GM23338 (cell line): ENCODE data around the gene TMEM255B. TPM values are rescaled to one million over a fixed set of nuclear protein-coding genes. Genes with fewer than 3 reads are reported as not detected.

Experiments used
- ATAC-seq: fragments of 200-7000 bp; cut with Tn5 transposase; 3 replicates; pipeline ENCODE4 v1.9.1; 2020
- DNase-seq: peaks from one replicate; pipeline ENCODE4 v3.0.0-alpha.2; 2015; ENCODE audit warnings: low spot score
- H2AFZ ChIP-seq: fragments of 200-600 bp; sonication (generic); 2 replicates; pipeline ENCODE4 v1.8.0; 2016; ENCODE audit warnings: antibody characterized with exemption, mild to moderate bottlenecking, moderate library complexity
- H3F3A ChIP-seq: fragments of 200-600 bp; sonication (generic); replicated peaks from 2 replicates; pipeline ENCODE4 v1.8.0; 2017; ENCODE audit warnings: antibody characterized with exemption, mixed run types, low read depth
- H3K27ac ChIP-seq: fragments of 200-600 bp; sonication (generic); 2 replicates; pipeline ENCODE4 v1.6.1; 2016; ENCODE audit warnings: low read depth
- H3K27me3 ChIP-seq: fragments of 200-600 bp; sonication (generic); 2 replicates; pipeline ENCODE4 v1.8.0; 2016; ENCODE audit warnings: mild to moderate bottlenecking, mixed run types, moderate library complexity; ENCODE audit not compliant: insufficient read depth
- H3K36me3 ChIP-seq: fragments of 200-600 bp; sonication (generic); 2 replicates; pipeline ENCODE4 v1.8.0; 2016; ENCODE audit warnings: mild to moderate bottlenecking; ENCODE audit not compliant: insufficient read depth
- H3K4me1 ChIP-seq: fragments of 200-600 bp; sonication (generic); 2 replicates; pipeline ENCODE4 v1.8.0; 2016; ENCODE audit warnings: mild to moderate bottlenecking, moderate library complexity; ENCODE audit not compliant: insufficient read depth
- H3K4me2 ChIP-seq: fragments of 200-600 bp; sonication (generic); 2 replicates; pipeline ENCODE4 v1.7.1; 2017; ENCODE audit warnings: mixed run types
- H3K4me3 ChIP-seq: fragments of 200-600 bp; sonication (generic); 2 replicates; pipeline ENCODE4 v1.6.1; 2016; ENCODE audit warnings: mixed run types
- H3K79me2 ChIP-seq: fragments of 200-600 bp; sonication (generic); replicated peaks from 2 replicates; pipeline ENCODE4 v1.8.0; 2017; ENCODE audit warnings: mild to moderate bottlenecking; ENCODE audit not compliant: insufficient read depth
- H3K9me2 ChIP-seq: fragments of 200-600 bp; sonication (generic); 2 replicates; pipeline ENCODE4 v1.8.0; 2017; ENCODE audit not compliant: insufficient read depth
- H4K20me1 ChIP-seq: fragments of 200-600 bp; sonication (generic); replicated peaks from 2 replicates; pipeline ENCODE4 v1.8.0; 2017; ENCODE audit warnings: mild to moderate bottlenecking; ENCODE audit not compliant: insufficient read depth
- H3K27ac Mint-ChIP-seq: 2 replicates; pipeline ENCODE4 v1.8.0; 2020; ENCODE audit warnings: inconsistent platforms, mild to moderate bottlenecking, moderate library complexity, mixed read lengths
- H3K27me3 Mint-ChIP-seq: 3 replicates; pipeline ENCODE4 v1.8.0; 2022; ENCODE audit warnings: low read depth, mild to moderate bottlenecking, moderate library complexity, mixed read lengths, inconsistent platforms; ENCODE audit not compliant: insufficient read depth, poor library complexity
- H3K36me3 Mint-ChIP-seq: 3 replicates; pipeline ENCODE4 v1.8.0; 2021; ENCODE audit warnings: low read depth, mild to moderate bottlenecking, inconsistent platforms, moderate library complexity, mixed read lengths
- H3K4me1 Mint-ChIP-seq: 3 replicates; pipeline ENCODE4 v1.8.0; 2020; ENCODE audit warnings: mild to moderate bottlenecking, inconsistent platforms, mixed read lengths
- H3K4me3 Mint-ChIP-seq: 3 replicates; pipeline ENCODE4 v1.8.0; 2021; ENCODE audit warnings: moderate library complexity, mild to moderate bottlenecking, inconsistent platforms, mixed read lengths
- H3K9me3 Mint-ChIP-seq: 3 replicates; pipeline ENCODE4 v1.8.0; 2020; ENCODE audit warnings: moderate library complexity, mild to moderate bottlenecking, inconsistent platforms, mixed read lengths
- ETS1 ChIP-seq: IDR thresholded peaks from 2 replicates; pipeline ENCODE4 v1.6.1; 2016; ENCODE audit warnings: antibody characterized with exemption
- EZH2 ChIP-seq: fragments of 200-600 bp; sonication (generic); IDR thresholded peaks from one replicate; pipeline ENCODE4 v1.8.0; 2017; ENCODE audit warnings: antibody characterized with exemption, mild to moderate bottlenecking, low read depth; ENCODE audit not compliant: unreplicated experiment
- EZH2phosphoT487 ChIP-seq: fragments of 200-600 bp; sonication (generic); IDR thresholded peaks from one replicate; pipeline ENCODE4 v1.8.1; 2018; ENCODE audit warnings: antibody characterized with exemption; ENCODE audit not compliant: unreplicated experiment
- JUNB ChIP-seq: IDR thresholded peaks from one replicate; pipeline ENCODE4 v1.6.1; 2016; ENCODE audit warnings: antibody characterized with exemption; ENCODE audit not compliant: unreplicated experiment
- NANOG ChIP-seq: IDR thresholded peaks from 2 replicates; pipeline ENCODE4 v1.6.1; 2016; ENCODE audit warnings: antibody characterized with exemption, borderline replicate concordance
- POLR2AphosphoS5 ChIP-seq: IDR thresholded peaks from 2 replicates; pipeline ENCODE4 v1.6.1; 2016; ENCODE audit warnings: antibody characterized with exemption, low read depth
- REST ChIP-seq: IDR thresholded peaks from one replicate; pipeline ENCODE4 v1.6.1; 2018; ENCODE audit warnings: antibody characterized with exemption; ENCODE audit not compliant: unreplicated experiment
- STAT1 ChIP-seq: IDR thresholded peaks from one replicate; pipeline ENCODE4 v1.6.1; 2016; ENCODE audit warnings: antibody characterized with exemption; ENCODE audit not compliant: unreplicated experiment
- ZNF331 ChIP-seq: fragments of 250-450 bp; sonication (Bioruptor Pico); IDR thresholded peaks from 2 replicates; pipeline ENCODE4 v1.5.0; 2020; ENCODE audit warnings: low read depth, mild to moderate bottlenecking, moderate library complexity
- ZNF462 ChIP-seq: fragments of 250-450 bp; sonication (Bioruptor Pico); IDR thresholded peaks from 2 replicates; pipeline ENCODE4 v1.5.0; 2020; ENCODE audit warnings: mild to moderate bottlenecking, moderate library complexity
- polyA plus RNA-seq: library from polyadenylated mRNA; unstranded; fragments of >200 nt; fragmentation: Nextera tagmentation; extraction: Ambion mirVana; gene quantifications from 2 replicates; pipeline ENCODE4 v1.2.1, GENCODE V29; 2016
- total RNA-seq: library from RNA; depleted of rRNA; stranded (reverse); fragments of >200 nt; shearing (Covaris generic); gene quantifications from 2 replicates; pipeline ENCODE4 v1.2.3, GENCODE V29; 2014

Gene TMEM255B
- total and polyA plus RNA-seq, 2 experiments from 2014 or later: 0.69 to 4.4 TPM

- TF ChIP-seq REST (no peak), NANOG (no peak), ZNF331 (CRISPR knock-in tag) (no peak), POLR2AphosphoS5 (no peak), EZH2phosphoT487 (no peak), ETS1 (no peak)
Observed at GRCh38 chr13:113791226-113791625, 32.2 kb downstream of the TMEM255B start (continued).

DNA sequence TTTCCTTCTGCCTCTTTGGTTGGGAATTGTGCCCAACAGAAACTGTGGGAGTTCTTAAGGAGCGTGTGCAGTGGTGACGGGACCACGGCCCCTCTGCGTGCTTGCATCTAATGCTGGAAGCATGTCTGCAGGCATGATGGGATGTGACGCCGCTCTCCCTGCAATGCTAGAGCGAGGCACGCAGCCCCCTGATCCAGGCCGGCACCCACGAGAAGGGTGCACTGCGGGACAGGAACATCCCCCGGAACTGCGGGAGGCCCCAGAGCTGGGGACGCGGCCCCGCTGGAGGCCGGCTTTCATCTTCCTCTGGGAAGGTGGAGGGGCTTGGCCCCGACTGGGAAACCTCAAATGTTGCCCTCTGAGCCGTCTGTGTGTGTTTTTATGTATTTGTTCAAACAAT is 32.7 kb downstream of the TMEM255B start:
- no peaks in the 10 kb centered on the region for H3K4me1 Mint-ChIP-seq
- H3K36me3 Mint-ChIP-seq: no peaks in the 10 kb centered on the region
- no peaks in the 10 kb centered on the region for H3K9me3 Mint-ChIP-seq
- H3K79me2 ChIP-seq: no peaks in the 10 kb centered on the region
- DNase-seq (no peak), ATAC-seq (no peak)
- no peak overlapping the region for H3K4me2 ChIP-seq
- no peaks in the 10 kb centered on the region for H3K36me3 ChIP-seq
- peaks cover 4% of the 10 kb centered on the region for H3K27me3 Mint-ChIP-seq
- H2AFZ ChIP-seq: no peak overlapping the region
- H3K4me3 Mint-ChIP-seq: no peak overlapping the region
- H3K27ac ChIP-seq: no peak overlapping the region
- no peaks in the 10 kb centered on the region for H3K9me2 ChIP-seq
- no peaks in the 10 kb centered on the region for H3K27me3 ChIP-seq
- H3K4me3 ChIP-seq: no peak overlapping the region
- H3K27ac Mint-ChIP-seq: no peak overlapping the region
- H4K20me1 ChIP-seq: no peaks in the 10 kb centered on the region
- no peaks in the 10 kb centered on the region for H3K4me1 ChIP-seq
- H3F3A ChIP-seq: no peaks in the 10 kb centered on the region
- TF ChIP-seq REST (no peak), STAT1 (no peak), JUNB (no peak), NANOG (no peak), ZNF331 (CRISPR knock-in tag) (no peak), ZNF462 (CRISPR knock-in tag) (no peak), EZH2 (no peak)
